Coronary artery (tissue), 2 donors: ENCODE results near the gene GATM.

ENCODE experiments used
- DNase-seq: peaks from one replicate; pipeline ENCODE4 v3.0.0-alpha.2; 2017; ENCODE audit warnings: low spot score
- H3K27ac ChIP-seq, 2 donors: fragments of 200-600 bp; sonication (generic); one replicate each; pipeline ENCODE4 v1.5.1; 2016 to 2019
- H3K4me3 ChIP-seq: fragments of 200-600 bp; sonication (generic); 2 replicates; pipeline ENCODE4 v1.5.1; 2016; ENCODE audit warnings: mild to moderate bottlenecking, moderate library complexity
- TF ChIP-seq, protein P1 (sequence below): fragments of 200-600 bp; sonication (generic); IDR thresholded peaks from one replicate; pipeline ENCODE4 v1.5.1; 2019; ENCODE audit warnings: antibody characterized with exemption

GATM gene

DNA sequence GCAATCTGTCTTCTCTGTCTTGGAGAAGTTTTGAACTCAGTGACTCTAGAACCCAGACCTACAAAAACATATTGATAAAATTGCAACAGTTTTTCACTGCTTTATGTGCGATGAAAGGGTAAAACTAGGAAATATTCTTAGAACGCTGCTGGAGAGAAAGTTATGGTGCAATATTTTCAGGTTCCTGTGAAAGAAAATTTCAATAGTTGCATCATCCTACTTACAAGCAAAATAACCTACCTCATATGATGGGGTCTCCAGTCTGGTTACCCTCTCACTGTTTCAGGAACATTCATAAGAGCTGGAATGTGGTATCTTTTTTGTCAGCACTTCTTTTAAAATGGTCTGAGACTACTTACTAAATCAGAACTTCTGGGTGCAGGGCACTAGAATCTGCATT, 27.1 kb downstream of the GATM start:
- no peak overlapping the region for H3K4me3 ChIP-seq
- DNase-seq = no peak
- H3K27ac ChIP-seq = no peak overlapping the region
- TF ChIP-seq, protein P1, sequence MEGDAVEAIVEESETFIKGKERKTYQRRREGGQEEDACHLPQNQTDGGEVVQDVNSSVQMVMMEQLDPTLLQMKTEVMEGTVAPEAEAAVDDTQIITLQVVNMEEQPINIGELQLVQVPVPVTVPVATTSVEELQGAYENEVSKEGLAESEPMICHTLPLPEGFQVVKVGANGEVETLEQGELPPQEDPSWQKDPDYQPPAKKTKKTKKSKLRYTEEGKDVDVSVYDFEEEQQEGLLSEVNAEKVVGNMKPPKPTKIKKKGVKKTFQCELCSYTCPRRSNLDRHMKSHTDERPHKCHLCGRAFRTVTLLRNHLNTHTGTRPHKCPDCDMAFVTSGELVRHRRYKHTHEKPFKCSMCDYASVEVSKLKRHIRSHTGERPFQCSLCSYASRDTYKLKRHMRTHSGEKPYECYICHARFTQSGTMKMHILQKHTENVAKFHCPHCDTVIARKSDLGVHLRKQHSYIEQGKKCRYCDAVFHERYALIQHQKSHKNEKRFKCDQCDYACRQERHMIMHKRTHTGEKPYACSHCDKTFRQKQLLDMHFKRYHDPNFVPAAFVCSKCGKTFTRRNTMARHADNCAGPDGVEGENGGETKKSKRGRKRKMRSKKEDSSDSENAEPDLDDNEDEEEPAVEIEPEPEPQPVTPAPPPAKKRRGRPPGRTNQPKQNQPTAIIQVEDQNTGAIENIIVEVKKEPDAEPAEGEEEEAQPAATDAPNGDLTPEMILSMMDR = no peak

DNA sequence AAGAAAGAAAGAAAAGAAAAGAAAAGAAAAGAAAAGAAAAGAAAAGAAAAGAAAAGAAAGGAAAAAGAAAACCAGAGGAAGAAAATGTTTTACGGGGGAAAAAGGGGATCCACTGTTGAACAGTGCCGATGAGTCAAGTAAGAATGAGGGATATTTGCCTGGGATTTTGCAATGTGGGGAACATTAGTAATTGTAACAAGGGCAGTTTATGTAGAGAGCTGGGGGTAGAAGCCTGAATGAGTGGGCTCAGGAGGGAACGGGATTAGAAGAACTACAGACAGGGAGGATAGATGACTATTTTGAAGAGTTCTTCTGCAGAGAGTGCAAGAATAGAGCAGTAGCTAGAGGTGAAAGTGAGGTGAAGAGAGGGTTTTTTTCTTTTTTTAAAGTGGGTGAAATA, 28.7 kb downstream of the GATM start:
- no peak for DNase-seq
- TF ChIP-seq, protein P1 = no peak
- Histone ChIP-seq H3K4me3 (no peak overlapping the region), H3K27ac (no peak overlapping the region)

DNA sequence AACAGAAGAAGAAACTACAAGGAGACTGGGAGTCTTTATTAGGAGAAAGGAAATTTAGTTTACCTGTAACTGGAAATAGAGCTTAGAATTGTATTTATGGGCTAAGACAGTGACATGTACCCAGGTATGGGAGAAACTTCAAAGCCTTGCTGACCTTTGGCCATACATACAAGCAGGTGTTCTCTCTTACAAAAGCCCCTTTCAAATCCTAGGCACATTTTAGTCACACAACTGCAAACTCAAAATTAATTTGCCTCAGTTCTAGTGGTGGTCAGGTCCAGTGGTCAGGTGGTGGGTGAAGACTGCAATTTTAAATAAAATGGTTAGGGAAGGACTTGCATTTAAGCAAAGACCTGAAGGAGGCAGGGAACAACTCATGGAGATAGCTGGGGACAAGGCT, 30.4 kb downstream of the GATM start:
- Histone ChIP-seq H3K27ac (no peak overlapping the region), H3K4me3 (no peak overlapping the region)
- TF ChIP-seq, protein P1 = no peak
- DNase-seq = no peak

DNA sequence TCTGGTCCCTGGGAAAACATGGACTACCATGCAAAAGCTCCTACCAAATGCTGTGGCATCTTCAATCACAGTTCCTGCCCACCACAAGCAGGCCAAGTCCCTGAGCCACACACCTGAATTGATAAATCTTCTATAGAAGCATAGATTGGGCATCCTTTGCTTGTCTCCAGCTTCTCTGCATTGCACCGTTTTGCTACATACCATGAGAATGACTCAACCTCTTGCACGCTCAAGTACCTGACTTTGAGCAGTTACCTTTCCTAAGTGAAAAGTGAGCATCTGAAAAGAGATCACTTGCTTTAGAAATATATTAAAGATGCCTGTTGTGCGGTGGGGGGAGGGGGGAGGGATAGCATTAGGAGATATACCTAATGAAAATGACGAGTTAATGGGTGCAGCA, 31.3 kb downstream of the GATM start:
- Histone ChIP-seq H3K27ac (no peak overlapping the region), H3K4me3 (no peak overlapping the region)
- TF ChIP-seq, protein P1 = no peak
- no peak for DNase-seq

DNA sequence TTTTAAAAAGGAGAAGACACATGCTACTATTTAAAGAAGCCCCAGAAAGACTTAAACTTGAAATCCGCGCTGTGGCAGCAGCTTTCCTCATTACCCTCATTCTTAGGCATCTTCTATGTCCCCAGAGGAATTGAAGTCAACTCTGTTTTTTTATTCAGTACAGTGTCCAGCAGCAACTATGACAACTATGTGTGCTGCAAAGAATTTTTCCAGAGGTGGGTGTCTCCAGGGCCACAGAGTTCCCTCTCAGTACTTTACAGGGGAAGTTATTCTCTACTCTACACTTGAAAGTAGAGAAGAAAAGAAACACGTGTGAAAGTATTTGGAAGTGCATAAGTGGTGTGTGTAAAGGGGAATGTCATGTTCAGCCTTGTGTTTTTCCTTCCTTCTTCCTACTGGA, 32.0 kb downstream of the GATM start:
- Histone ChIP-seq H3K27ac (no peak overlapping the region), H3K4me3 (no peak overlapping the region)
- TF ChIP-seq, protein P1 = no peak
- no peak for DNase-seq

DNA sequence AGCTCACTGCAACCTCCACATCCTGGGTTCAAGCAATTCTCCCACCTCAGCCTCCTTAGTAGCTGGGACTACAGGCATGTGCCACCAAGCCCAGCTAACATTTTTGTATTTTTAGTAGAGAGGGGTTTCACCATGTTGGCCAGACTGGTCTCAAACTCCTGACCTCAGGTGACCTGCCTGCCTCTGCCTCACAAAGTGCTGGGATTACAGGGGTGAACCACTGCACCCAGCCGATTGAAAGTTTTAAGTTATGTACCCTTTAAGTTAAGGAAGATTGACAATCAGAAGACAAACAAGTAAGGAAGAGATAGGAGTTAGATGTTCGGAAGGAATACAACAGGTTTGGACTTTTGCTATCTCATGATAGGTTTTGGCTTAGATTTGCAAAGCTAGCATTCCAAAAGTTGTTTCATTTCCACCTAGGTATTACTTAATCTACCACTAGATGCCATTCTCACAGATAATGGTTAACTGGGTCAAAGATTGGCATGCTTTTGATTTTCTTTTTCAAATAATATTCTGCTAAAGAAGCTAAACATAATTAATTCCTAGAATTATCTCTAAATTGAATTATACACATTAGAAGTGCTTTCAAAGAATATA, 35.0 kb downstream of the GATM start:
- TF ChIP-seq, protein P1 = no peak
- no peak for DNase-seq
- H3K4me3 ChIP-seq = no peak overlapping the region
- no peak overlapping the region for H3K27ac ChIP-seq

DNA sequence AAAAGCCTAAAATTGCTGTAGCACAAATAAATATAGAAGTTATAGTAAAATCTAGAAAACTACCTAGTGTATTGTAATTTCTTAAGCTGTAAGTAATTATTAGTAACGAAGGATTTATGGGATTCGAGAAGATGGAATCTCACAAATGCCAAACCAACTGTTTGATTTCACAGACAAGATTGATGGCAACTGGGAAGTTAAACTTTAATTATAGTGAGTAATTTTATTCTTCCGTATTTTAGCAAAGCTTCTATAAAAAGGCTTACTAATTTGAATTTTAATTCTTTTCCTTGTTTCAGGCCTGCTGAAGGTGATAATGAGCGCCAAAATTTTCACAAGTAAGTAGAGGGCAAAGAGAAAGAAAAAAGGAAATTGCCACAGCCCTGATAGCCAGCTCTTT, 36.6 kb downstream of the GATM start:
- H3K27ac ChIP-seq = no peak overlapping the region
- DNase-seq = no peak
- H3K4me3 ChIP-seq = no peak overlapping the region
- TF ChIP-seq, protein P1 = no peak
